Stomach (tissue), 4 donors: ENCODE results near the gene ADAM8.

Experiments used
- POLR2A ChIP-seq, 4 donors: fragments of 450-650 bp; IDR thresholded peaks; one replicate each; pipeline ENCODE4 v1.6.1; 2016; ENCODE audit warnings: antibody characterized with exemption in 4 of 4, control low read depth in 2 of 4, mild to moderate bottlenecking in 1 of 4, moderate library complexity in 1 of 4
- POLR2AphosphoS5 ChIP-seq, 3 donors: sonication (generic); formaldehyde crosslinking; IDR thresholded peaks; one replicate each; pipeline ENCODE4 v1.6.1; 2016; ENCODE audit warnings: antibody characterized with exemption in 3 of 3
- TF ChIP-seq, protein P1 (sequence below), 7 experiments: fragments of 450-650 bp in 4 of 7; fragments of 200-600 bp in 3 of 7; sonication (generic) in 3 of 7; IDR thresholded peaks; one replicate each; pipeline ENCODE4 v1.5.1; 2016 to 2019; ENCODE audit warnings: antibody characterized with exemption in 7 of 7, control low read depth in 2 of 7, mild to moderate bottlenecking in 1 of 7

DNA sequence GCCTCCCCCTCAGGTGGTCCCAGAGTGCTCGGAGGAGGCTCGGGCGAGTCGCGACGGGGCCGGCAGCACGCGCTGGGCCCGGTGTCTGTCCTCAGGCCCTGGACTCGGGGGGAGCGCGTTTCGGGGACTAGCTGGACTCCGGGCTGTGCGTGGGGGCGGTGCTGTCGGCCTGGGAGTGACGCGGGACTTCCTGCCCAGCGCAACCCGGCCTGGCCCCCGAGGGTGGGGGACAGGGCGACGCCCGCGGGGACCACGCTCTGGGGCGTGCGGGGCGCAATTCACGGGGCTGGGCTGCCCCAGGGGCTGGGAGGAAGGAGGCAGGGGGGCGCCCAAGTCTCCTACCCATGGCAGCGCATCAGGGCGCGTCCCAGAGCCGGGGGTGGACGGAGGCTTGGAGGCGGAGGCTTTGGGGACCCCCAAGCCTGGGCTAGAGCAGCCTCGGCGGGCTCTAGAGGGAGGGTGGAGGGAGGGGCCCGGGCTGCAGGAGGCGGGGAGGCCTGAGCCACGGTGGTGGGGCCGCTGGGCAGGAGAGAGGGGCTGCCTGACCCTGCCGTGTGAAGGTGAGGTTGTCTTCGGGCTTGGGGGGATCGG is 41.3 kb downstream of the ADAM8 start:
- TF ChIP-seq POLR2AphosphoS5 (IDR thresholded peaks at IDR 0.05) (no peak), POLR2A (IDR thresholded peaks at IDR 0.05) (no peak)
- TF ChIP-seq, protein P1, sequence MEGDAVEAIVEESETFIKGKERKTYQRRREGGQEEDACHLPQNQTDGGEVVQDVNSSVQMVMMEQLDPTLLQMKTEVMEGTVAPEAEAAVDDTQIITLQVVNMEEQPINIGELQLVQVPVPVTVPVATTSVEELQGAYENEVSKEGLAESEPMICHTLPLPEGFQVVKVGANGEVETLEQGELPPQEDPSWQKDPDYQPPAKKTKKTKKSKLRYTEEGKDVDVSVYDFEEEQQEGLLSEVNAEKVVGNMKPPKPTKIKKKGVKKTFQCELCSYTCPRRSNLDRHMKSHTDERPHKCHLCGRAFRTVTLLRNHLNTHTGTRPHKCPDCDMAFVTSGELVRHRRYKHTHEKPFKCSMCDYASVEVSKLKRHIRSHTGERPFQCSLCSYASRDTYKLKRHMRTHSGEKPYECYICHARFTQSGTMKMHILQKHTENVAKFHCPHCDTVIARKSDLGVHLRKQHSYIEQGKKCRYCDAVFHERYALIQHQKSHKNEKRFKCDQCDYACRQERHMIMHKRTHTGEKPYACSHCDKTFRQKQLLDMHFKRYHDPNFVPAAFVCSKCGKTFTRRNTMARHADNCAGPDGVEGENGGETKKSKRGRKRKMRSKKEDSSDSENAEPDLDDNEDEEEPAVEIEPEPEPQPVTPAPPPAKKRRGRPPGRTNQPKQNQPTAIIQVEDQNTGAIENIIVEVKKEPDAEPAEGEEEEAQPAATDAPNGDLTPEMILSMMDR (IDR thresholded peaks at IDR 0.05): no peak
